HG03066 (cell line): ENCODE results near the gene CCT4.
"Not testable (repeated sequence)": the region's sequence is repeated elsewhere in the genome, so short reads cannot be mapped to it uniquely, and the experiment has no call there.

Experiments
- ATAC-seq: cut with Tn5 transposase; IDR thresholded peaks from one replicate; pipeline ENCODE4 v1.9.1; 2021; ENCODE audit warnings: low read depth; ENCODE audit not compliant: unreplicated experiment

Gene CCT4, protein sequence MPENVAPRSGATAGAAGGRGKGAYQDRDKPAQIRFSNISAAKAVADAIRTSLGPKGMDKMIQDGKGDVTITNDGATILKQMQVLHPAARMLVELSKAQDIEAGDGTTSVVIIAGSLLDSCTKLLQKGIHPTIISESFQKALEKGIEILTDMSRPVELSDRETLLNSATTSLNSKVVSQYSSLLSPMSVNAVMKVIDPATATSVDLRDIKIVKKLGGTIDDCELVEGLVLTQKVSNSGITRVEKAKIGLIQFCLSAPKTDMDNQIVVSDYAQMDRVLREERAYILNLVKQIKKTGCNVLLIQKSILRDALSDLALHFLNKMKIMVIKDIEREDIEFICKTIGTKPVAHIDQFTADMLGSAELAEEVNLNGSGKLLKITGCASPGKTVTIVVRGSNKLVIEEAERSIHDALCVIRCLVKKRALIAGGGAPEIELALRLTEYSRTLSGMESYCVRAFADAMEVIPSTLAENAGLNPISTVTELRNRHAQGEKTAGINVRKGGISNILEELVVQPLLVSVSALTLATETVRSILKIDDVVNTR

DNA sequence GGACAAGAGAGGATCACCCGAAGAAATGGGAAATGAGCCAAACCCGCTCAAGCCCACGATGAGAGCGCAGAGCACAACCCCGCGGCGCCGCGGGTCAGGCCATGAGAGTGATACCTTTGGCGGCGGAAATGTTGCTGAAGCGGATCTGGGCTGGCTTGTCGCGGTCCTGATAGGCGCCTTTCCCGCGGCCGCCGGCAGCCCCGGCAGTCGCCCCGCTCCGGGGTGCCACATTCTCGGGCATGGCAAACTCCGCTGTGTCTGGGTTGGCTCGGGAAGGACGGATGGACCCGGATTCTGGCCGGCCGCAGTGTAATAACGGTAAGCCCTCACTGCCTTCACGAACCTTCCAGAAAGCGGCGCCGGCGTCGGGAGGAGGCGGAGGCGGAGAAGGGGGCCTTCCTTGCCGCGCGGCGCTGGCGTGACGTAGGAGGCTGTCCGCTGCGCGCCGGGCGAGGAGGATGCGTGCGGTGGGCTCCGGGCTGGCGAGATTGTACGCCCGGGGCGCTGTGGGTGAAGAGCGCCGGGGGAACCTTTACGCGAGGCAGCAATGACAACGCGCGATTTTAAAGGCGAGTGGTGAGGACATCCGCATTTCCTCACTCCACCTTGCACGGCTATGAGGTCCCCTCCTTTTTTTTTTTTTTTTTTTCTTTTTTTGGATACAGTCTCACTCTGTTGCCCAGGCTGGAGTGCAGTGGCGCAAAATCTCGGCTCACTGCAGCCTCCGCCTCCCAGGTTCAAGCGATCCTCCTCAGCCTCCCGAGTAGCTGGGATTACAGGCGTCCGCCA is at the start of gene CCT4:
CCT4 (minus strand) TSS at position 390 of the 789 bp plus-strand sequence; CDS start at position 241, 149 bp downstream.
- peak; percentile 68 for ATAC-seq

DNA sequence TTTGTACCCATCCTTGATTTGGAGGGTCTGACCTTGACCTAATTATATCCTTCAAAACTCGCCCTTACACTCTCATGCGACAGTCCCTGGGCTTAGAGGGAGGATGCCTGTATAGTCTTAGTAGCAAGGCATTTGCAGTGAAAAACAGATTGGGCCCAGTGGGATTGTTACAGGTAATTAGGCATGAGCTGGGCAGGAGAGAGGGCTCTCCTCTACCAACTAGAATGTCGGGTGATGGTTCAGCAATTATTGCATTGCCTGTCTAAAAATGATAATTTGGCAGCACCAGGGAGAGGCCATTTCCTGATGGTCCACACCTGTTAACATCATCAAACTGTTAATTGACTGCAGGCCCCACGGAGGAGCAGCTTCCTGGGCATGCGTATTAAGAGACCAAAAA is 49.4 kb upstream of the CCT4 start:
- ATAC-seq = no peak

DNA sequence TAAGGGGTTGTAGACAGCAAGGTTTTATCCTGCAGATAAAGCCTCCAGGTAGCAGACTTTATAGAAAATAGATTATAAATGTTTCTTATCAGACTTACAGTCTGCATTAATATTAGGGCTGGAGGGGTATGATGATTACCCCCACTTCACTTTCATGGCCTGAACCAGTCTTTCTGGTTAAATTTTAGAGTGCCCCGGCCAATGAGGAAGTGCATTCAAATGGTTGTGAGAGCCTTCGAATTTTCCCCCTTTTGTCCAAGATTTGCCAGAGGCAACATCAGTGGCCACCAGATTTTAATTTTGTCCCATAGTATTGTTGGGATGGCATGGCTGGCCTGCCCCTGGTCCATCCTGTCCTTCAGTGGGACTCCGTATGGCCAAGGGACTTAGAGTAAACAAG is 48.6 kb upstream of the CCT4 start:
- no peak for ATAC-seq

DNA sequence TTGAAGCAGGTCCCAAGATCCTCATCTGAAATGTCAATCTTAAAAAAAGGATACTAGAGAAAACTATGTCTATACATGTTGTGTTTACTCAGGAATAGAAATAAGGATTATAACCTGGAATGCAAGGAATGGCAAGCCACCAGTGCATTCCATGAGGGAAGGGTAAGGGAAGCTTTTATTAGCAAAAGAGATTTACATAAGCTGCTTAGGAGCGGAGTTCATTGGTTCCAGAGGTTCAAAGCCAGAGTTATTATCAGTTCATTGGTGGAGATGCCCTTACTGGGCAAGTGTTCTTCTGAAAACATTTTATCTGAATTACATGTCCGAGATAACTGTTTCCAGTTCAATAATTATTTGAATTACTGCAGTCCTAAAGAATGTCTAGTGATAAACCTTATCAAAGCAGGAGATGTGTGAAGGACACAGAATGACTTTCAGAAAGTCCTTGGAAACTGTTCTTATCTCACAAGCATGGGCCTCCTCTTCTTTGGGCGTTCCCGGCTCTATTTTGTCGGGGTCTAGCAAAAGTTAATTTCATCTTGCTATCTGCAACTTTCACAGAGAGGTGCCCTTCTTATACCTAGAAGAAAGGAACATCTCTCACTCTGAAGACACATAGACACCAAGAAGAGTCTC is 40.5 kb upstream of the CCT4 start:
- no peak for ATAC-seq

DNA sequence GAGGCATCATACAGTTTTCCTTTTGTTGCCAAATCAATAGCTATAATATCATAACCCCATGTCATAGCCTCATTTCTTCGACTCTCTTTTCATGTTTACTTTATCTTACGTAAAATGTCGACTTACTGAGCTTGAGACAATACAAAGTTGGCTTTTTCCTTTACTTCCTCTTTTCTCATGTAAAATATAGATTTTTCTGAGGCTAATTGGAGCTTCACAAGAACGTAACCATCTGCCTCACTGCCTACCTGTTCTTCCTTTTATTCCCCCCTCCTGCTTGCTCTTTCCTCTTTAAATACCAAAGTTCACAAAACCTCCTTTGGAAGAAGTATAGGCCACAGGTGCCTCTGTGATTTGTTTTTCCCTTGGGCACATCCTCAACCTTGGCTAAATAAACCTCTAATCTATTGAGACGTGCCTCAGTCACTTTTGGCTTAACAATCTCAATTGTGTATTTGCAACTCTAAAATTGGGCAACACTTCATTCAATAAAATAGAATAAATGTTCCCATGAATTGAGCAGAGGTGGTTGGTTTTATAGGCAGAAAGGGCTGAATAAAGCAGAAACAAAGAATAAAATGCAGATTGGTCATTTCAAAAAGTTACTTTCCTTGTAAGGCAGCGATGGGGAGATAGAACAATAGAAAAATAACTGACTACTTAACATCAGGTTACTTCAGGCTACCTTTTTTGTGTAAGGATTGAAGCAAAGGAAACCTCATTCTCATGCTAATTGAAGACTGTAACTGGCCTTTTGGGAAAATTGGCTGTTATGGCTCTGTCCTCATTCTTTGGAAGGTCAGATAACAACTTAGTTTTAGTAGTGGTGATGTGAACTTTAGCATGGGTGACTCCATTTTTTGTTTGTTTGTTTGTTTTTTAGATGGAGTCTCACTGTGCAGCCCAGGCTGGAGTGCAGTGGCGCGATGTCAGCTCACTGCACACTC is 38.3 kb upstream of the CCT4 start:
- ATAC-seq = no peak

DNA sequence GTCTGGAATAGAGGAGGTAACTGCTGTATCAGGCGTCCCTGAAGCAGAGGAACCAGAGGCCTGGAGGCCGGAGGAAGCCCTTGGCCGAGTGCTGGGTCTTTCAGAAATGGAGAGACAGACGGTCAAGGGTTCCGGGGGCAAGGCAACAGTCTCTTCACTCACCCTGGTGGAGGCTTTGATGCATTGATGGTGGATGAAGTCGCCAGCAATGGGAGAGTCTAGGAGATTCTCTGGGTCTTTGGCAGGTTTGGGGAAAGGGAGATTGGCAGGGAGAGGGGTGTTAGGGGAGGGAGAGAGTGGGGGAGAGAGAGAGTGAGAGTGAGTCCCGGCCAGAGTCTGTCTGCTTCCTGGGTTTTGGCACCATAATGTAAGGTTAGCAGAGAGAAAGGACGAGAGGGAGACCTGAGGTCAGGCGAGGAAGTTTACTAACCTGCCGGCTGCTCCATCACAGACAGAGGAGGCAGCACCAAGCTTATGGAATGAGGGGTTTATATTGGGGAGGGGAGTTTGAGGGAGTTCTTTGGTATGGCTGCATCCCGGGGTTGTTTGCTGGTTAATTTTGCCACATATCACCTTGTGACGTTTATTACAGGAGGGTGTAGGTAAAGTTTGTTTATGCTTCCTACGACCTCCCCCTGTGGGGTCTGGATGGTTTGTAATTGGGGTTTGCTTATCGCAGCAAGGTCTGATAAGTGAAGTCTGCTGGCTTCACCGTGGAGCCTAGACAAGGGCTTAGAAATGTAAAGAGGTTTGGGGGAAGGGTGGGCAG is 36.6 kb upstream of the CCT4 start:
- ATAC-seq = no peak

DNA sequence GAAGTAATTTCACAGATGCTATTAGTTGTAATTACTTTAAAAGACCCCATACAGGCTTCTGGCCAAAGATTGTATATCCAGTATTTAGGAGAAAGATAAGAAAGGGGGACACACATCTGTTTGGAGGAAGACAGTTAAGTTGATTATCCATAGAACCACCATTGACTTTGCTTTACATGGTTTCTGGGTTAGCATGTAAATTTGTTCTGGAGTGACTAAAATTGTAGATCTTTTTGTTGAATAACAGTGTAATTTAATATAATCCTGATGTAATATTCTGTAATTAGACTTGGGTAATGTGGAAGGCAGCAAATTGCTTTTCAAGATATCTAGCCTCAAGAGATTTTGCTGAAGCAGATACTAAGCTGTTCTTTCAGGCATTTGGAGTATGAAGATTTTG is 34.3 kb upstream of the CCT4 start:
- ATAC-seq = no peak

DNA sequence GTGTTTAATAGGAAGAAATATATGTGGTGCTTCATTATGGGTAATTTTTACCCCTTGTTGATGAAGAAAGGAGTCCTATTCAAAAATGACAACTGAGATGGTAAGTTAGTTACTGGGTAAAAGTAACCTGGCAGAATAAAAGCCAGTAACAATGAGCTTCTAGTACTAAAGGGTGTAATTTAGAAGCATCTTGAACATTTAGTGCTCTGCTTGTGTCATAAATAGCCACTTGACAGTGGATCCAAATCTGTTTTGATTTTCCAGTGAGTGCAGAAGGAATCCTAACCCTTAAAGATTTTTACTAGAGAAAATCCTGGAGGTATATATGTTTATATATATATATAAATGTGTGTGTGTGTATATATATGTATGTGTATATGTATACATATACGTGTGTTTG is 32.1 kb upstream of the CCT4 start:
- ATAC-seq = no peak

DNA sequence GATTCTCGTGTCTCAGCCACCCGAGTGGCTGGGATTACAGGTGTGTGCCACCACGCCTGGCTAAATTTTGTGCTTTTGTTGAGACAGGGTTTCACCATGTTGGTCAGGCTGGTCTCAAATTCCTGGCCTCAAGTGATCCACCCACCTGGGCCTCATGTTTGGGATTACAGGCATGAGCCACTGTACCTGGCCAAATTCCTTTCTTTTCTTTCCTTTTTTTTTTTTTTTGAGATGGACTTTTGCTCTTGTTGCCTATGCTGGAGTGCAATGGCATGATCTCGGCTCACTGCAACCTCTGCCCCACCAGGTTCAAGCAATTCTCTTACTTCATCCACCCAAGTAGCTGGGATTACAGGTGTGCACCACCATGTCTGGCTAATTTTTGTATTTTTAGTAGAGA is 26.3 kb upstream of the CCT4 start:
- ATAC-seq = not testable (repeated sequence)

DNA sequence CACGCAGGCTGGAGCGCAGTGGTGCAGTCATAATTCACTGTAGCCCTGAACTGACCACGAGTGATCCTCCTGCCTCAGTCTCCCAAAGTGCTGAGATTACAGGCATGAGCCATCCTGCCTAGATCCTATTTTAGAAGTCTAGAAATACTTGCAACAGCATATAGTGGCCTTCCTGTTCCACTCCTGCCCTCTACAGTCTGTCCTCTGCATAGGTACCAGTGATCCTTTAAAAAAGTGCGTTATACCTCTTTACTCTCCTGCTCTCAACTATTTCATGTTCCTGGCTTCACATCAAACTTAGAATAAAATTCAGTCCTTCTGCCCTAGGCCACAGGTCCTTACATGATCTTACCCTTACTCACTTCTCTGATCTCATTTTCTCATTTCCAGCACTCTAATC is 23.1 kb upstream of the CCT4 start:
- no peak for ATAC-seq

DNA sequence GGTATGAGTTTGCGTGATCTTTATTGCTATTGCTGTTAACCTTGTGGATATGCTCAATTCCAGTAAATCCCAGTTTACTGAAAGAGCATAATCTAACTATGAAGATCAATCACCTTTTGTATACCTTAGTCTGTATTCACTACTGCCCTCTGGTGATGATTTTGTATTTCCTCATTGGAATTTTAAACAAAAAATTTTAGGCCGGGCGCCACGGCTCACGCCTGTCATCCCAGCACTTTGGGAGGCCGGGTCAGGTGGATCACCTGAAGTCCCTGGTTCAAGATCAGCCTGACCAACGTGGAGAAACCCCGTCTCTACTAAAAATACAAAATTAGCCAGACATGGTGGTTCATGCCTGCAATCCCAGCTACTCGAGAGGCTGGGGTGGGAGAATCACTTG is 22.1 kb upstream of the CCT4 start:
- ATAC-seq = no peak

DNA sequence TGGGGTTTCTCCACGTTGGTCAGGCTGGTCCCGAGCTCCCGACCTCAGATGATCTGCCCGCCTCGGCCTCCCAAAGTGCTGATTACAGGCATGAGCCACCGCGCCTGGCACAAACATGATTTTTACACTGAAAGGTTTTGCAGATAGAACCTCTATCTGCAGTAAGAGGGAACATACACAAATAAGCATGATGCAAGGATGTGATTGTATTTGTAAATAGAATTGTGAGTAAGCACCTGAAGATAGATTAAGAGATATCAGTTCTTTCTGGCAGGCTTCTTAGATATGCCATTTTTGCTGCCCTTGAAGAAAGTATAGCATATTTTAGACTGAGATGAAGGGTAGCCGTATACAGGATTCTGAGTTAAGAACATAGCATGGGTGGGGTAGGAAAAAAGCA is 20.7 kb upstream of the CCT4 start:
- no peak for ATAC-seq

DNA sequence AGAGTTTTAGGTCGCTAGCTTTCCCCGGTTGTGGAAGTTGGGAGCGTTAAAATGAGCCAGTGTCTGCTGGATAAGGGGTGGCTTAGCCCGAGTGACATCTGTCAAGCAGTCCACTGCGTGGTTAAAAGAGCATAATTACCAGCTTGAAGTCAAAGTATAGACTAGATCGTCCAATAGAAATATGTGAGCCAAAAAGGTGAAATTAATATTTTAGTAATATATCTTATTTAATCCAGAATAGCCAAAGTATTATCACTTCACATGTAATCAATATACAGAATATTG is 17.7 kb upstream of the CCT4 start:
- peak; percentile 7 for ATAC-seq

DNA sequence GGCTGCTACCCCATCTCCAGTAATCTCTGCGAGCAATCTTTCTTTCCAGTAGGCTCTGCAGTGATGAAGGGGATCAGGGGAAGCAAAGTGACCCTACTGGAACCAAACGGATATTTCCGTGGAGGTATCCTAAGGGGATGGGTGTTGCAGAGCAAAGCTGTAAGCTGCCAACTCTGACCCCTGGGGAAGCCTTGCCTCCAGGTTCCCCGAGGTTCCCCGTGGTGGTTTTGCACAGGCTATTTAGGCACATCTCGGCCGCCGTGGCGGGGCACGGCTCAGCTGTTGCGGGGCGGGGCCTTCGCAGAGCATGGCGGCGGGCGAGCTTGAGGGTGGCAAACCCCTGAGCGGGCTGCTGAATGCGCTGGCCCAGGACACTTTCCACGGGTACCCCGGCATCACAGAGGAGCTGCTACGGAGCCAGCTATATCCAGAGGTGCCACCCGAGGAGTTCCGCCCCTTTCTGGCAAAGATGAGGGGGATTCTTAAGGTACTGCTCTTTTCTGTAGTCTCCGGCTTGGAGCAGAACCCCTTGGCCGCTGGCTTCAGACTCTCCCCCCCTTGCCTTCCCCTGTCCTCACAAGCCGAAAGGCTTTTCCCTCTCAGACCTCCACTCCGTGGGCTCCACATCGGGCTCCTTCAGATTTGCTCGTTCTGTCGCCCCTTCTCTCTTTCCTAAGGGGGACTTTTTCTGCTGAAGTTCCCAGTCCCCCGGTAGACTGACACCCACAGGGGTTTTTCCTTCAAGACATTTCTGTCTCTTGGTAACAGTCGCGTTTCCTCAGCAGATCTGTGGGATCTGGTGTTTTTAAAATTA is 17.1 kb upstream of the CCT4 start, which contains the start of gene COMMD1:
COMMD1 (plus strand) TSS at position 303 of the 814 bp plus-strand sequence; CDS start at position 308, 5 bp downstream.
- peak; percentile 97 for ATAC-seq

DNA sequence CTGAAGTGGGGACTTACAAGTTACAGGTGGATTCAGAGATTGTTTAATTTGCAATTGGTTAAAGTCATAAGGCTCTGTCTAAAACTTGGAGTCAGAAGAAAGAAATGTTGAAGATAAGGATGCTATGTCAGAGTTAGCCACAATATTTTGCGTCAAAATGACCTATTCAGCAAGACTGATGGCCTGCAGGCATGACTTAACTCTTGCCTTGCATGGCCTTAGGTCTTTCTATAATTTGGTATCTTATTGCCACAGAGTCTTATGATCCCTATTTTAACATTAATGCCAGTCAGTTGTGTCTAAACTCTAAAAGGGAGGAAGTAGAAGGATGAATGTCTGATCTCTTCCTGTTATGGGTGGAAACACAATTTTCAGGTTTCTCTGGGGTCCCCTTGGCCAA is 11.8 kb upstream of the CCT4 start:
- no peak for ATAC-seq

DNA sequence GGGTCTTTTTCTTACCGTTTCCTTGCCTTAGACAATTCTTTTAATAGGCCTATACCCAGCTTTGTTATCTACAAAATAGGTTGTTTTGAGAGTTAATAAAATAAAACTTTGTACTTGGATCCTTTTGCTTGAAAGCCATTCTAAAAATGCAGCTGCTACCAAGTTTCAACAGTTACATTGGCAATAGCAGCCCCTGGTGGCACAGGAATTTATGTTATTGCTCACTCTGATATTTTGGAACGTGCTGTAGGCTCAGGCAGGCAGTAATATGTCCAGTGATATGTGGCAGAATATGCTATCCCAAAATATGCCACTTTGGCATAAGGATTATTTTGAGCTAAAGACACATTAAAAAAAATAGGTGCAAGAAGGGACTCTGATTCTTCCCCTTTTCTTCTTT is 10.4 kb upstream of the CCT4 start:
- no peak for ATAC-seq

DNA sequence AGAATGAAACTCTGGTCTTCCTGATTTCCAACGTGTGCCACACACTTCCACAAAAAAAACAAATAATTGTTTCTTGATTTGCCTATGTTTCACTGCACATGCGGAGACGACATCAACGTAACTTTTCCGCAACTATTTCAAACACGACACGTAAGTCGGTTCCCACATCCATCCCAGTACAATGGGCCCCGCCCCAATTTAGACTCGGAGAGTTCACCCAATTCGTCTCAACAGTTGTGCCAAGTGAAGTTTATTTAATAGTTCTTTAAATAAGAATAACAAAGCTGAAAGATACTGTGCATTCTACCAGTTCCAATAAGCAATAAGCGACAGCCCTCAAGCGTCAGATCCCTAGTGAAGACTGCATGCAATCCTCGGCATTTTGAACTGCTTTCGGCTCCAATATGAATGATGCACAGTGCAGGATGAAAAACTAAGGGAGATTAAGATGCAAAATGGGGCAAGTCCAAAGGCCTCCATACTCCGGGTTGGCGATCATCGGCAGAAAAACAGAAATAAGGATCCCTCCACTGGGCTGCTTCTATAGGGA is 664 bp downstream of the CCT4 start:
- peak; percentile 2 for ATAC-seq

DNA sequence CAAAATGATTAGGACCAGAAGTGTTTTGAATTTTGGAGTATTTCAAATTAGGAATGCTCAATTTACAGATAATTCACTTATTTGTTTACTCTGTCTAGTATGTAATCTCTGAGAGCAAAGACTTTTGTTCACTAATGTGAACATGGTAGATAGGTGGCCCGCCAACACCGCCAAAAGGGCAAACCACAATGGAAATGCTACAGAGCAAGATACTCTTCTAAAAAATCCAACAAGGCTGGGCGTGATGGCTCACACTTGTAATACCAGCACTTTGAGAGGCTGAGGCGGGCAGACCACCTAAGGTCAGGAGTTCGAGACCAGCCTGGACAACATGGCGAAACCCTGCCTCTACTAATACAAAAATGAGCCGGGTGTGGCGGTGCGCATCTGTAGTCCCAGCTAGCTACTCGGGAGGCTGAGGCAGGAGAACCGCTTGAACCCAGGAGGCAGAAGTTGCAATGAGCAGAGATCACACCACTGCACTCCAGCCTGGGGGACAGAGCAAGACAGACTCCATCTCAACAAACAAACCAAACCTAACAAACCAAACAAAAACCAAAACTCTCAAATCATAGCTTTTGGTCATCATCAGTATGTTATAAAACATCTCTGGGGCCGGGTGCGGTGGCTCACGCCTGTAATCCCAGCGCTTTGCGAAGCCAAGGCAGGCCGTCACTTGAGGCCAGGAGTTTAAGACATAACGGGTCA is 2.4 kb downstream of the CCT4 start:
- ATAC-seq = no peak
